ENCODE measurements around the gene PHF23.

PHF23 gene

DNA sequence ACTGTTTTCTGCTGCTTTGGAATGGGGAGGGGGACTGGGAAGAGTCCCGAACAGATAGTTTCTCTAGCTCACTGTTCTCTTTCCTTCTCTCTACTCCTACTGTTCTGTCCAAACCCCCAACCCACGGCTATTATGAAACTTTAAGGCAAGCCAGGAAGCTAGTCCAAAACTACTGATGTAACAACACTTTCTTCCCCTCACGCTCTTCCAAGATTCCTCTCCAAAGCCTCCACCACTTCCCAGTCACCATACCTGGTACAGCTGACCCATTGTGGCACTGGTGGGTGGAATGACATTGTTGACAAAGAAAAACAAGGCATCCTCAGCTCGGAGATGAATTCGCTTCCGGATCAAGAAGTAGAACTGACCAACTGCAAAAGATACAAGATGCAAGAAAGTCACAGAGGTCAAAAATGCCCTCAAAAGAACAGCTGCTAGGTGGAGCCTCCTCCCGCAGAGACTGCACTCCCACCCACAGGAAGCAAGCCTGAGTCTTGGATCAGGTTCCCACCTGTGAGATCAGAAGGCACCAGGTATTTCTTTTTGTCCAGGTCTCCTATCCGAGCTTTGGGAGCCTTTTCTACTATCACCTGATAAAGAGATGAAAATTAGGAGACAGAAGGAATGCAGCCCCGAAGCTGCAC lies 2.0 kb upstream of the PHF23 start:
- H3K27me3 ChIP-seq (ENCODE audit: insufficient read depth, poor library complexity, severe bottlenecking): no peaks in the 10 kb centered on the region
- peak overlapping the region; percentile 96 for H3K27ac ChIP-seq (replicated peaks)
- H3K4me3 ChIP-seq (replicated peaks; ENCODE audit: insufficient read depth, low read length): peak overlapping the region; percentile 71
- TF ChIP-seq GABPA (IDR thresholded peaks at IDR 0.05; ENCODE audit: low read depth): no peak
- TF ChIP-seq SPI1 (IDR thresholded peaks at IDR 0.05; ENCODE audit: borderline replicate concordance, low read depth): no peak
- no peak for TF ChIP-seq POLR2AphosphoS5 (IDR thresholded peaks at IDR 0.05; ENCODE audit: low read depth)
- TF ChIP-seq, protein P1, sequence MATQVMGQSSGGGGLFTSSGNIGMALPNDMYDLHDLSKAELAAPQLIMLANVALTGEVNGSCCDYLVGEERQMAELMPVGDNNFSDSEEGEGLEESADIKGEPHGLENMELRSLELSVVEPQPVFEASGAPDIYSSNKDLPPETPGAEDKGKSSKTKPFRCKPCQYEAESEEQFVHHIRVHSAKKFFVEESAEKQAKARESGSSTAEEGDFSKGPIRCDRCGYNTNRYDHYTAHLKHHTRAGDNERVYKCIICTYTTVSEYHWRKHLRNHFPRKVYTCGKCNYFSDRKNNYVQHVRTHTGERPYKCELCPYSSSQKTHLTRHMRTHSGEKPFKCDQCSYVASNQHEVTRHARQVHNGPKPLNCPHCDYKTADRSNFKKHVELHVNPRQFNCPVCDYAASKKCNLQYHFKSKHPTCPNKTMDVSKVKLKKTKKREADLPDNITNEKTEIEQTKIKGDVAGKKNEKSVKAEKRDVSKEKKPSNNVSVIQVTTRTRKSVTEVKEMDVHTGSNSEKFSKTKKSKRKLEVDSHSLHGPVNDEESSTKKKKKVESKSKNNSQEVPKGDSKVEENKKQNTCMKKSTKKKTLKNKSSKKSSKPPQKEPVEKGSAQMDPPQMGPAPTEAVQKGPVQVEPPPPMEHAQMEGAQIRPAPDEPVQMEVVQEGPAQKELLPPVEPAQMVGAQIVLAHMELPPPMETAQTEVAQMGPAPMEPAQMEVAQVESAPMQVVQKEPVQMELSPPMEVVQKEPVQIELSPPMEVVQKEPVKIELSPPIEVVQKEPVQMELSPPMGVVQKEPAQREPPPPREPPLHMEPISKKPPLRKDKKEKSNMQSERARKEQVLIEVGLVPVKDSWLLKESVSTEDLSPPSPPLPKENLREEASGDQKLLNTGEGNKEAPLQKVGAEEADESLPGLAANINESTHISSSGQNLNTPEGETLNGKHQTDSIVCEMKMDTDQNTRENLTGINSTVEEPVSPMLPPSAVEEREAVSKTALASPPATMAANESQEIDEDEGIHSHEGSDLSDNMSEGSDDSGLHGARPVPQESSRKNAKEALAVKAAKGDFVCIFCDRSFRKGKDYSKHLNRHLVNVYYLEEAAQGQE (IDR thresholded peaks at IDR 0.05; ENCODE audit: insufficient replicate concordance, low read depth): no peak
- TF ChIP-seq, protein P2, sequence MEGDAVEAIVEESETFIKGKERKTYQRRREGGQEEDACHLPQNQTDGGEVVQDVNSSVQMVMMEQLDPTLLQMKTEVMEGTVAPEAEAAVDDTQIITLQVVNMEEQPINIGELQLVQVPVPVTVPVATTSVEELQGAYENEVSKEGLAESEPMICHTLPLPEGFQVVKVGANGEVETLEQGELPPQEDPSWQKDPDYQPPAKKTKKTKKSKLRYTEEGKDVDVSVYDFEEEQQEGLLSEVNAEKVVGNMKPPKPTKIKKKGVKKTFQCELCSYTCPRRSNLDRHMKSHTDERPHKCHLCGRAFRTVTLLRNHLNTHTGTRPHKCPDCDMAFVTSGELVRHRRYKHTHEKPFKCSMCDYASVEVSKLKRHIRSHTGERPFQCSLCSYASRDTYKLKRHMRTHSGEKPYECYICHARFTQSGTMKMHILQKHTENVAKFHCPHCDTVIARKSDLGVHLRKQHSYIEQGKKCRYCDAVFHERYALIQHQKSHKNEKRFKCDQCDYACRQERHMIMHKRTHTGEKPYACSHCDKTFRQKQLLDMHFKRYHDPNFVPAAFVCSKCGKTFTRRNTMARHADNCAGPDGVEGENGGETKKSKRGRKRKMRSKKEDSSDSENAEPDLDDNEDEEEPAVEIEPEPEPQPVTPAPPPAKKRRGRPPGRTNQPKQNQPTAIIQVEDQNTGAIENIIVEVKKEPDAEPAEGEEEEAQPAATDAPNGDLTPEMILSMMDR (IDR thresholded peaks at IDR 0.05; ENCODE audit: insufficient read depth, low read length): no peak
- no peak for DNase-seq (ENCODE audit: low read depth in 1 of 2, low spot score in 1 of 2)

DNA sequence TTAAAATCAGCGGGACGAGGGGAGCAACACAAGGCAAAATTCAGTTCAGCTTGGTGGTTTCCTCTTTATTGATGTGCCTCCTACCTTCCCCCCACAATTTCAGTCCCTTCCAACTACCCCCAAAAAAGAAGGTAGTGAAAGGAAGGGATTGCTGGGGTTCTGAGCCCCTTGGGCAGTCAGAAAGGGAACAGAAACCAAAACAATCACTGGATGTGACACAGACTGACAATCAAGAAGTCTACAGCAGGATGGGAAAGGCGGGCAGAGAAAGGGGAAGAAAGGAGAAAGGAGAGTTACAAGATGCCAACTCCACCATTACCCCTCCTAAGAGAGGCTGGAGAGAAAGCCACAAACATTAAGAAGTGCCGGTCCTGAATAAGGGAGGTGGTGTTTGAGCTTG lies 1.1 kb upstream of the PHF23 start:
- peak in 1 of 2 experiments; percentile 28 for DNase-seq (ENCODE audit: low read depth in 1 of 2, low spot score in 1 of 2)
- no peak for TF ChIP-seq GABPA (IDR thresholded peaks at IDR 0.05; ENCODE audit: low read depth)
- TF ChIP-seq, protein P2 (IDR thresholded peaks at IDR 0.05; ENCODE audit: insufficient read depth, low read length): no peak
- no peak for TF ChIP-seq SPI1 (IDR thresholded peaks at IDR 0.05; ENCODE audit: borderline replicate concordance, low read depth)
- no peak for TF ChIP-seq POLR2AphosphoS5 (IDR thresholded peaks at IDR 0.05; ENCODE audit: low read depth)
- TF ChIP-seq, protein P1 (IDR thresholded peaks at IDR 0.05; ENCODE audit: insufficient replicate concordance, low read depth): no peak
- Histone ChIP-seq H3K27me3 (ENCODE audit: insufficient read depth, poor library complexity, severe bottlenecking) (no peaks in the 10 kb centered on the region), H3K27ac (replicated peaks) (peak overlapping the region; percentile 96), H3K4me3 (replicated peaks; ENCODE audit: insufficient read depth, low read length) (peak overlapping the region; percentile 71)

DNA sequence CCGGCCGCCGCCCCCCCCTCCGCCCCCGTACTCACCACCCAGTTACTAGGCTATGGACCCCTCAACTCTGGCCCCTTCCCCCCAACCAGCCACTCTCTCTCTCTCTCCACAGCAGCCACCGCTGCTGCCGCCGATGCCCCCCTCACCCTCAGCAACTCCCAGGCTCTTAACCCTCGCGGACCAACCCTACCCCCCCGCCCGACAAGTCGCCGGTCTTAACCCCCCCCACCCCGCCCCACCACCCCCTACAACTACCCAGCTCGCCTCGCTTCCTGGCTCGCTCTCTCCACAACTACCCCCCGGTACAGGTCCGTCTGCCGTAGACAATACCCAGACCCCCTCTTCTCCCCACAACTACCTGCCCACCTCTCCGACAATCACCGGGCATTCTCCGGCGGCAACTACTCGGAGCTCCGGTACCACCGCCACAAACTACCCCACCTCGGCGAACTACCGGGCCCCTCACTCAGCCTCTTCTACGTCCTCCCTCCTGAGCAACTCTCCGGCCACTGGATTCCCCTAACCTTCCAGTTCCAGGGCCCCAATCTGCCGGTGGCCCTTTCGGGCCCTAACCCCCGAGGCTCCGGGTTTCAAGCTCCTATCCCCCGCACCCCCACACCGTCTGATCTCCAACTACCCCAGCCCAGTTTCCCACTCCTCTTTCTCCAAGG lies 702 bp downstream of the PHF23 start:
- H3K4me3 ChIP-seq (replicated peaks; ENCODE audit: insufficient read depth, low read length): peak overlapping the region; percentile 63
- peak overlapping the region; percentile 90 for H3K27ac ChIP-seq (replicated peaks)
- H3K27me3 ChIP-seq (ENCODE audit: insufficient read depth, poor library complexity, severe bottlenecking): no peaks in the 10 kb centered on the region
- TF ChIP-seq, protein P1 (IDR thresholded peaks at IDR 0.05; ENCODE audit: insufficient replicate concordance, low read depth): no peak
- TF ChIP-seq, protein P2 (IDR thresholded peaks at IDR 0.05; ENCODE audit: insufficient read depth, low read length): no peak
- no peak for TF ChIP-seq GABPA (IDR thresholded peaks at IDR 0.05; ENCODE audit: low read depth)
- TF ChIP-seq SPI1 (IDR thresholded peaks at IDR 0.05; ENCODE audit: borderline replicate concordance, low read depth): no peak
- TF ChIP-seq POLR2AphosphoS5 (IDR thresholded peaks at IDR 0.05; ENCODE audit: low read depth): no peak
- DNase-seq (ENCODE audit: low read depth in 1 of 2, low spot score in 1 of 2): no peak
